HCT116 (cell line): Measurements from ENCODE around the gene FRMD4A. TPM values are rescaled to one million over a fixed set of nuclear protein-coding genes. Genes with fewer than 3 reads are reported as not detected.

Experiments used
- ATAC-seq: fragments of 200-7000 bp; cut with Tn5 transposase; 2 replicates; pipeline ENCODE4 v1.9.1; 2020; ENCODE audit warnings: mild to moderate bottlenecking, moderate library complexity
- BruUV-seq: library from RNA; stranded (reverse); fragments of 400-500 nt; replicated peaks from 2 replicates; lab custom pipeline; 2021; lab: Mats Ljungman, UMichigan
- CTCF ChIA-PET: fragments of 300-600 bp; sonication (Branson Sonifier 250); formaldehyde crosslinking; loops from one replicate; lab custom pipeline; 2021; ENCODE audit warnings: antibody characterized with exemption; lab: Charles Lee
- POLR2A ChIA-PET: fragments of 300-600, 350-600 bp; sonication (Branson Sonifier 250); formaldehyde crosslinking; loops from one replicate; lab custom pipeline; 2021; ENCODE audit warnings: antibody characterized with exemption; lab: Charles Lee
- RAD21 ChIA-PET, 2 experiments: fragments of 300-600 bp; sonication (Branson Sonifier 250); formaldehyde crosslinking; loops; one replicate each; lab custom pipeline; 2023; ENCODE audit warnings: low total read pairs in 2 of 2; ENCODE audit not compliant: uncharacterized antibody in 2 of 2, unreplicated experiment in 2 of 2, low non-redundant PET in 1 of 2; lab: Charles Lee
- DNase-seq: peaks from one replicate; pipeline ENCODE4 v3.0.0-alpha.2; 2010; ENCODE audit warnings: low read depth, low spot score
- H2AFZ ChIP-seq: fragments of 200-600 bp; shearing (Covaris generic), sonication (generic); 2 replicates; pipeline ENCODE4 v1.6.1; 2017; ENCODE audit warnings: low read depth, mixed run types, mixed read lengths, antibody characterized with exemption, low read length; ENCODE audit not compliant: poor library complexity, severe bottlenecking
- H3K27ac ChIP-seq: 2 replicates; pipeline ENCODE4 v1.5.1; 2012; ENCODE audit warnings: low read depth, low read length
- H3K27me3 ChIP-seq: fragments of 200-600 bp; sonication (generic); 2 replicates; pipeline ENCODE4 v1.6.1; 2016; ENCODE audit warnings: mixed run types, low read length, mixed read lengths; ENCODE audit not compliant: insufficient read depth
- H3K36me3 ChIP-seq, 2 experiments: fragments of 200-500 bp in 1 of 2; fragments of 200-600 bp in 1 of 2; sonication (Bioruptor generic) in 1 of 2; sonication (generic) in 1 of 2; 2 replicates each; pipeline versions ENCODE4 v1.5.1 to v1.6.1; 2014 to 2016; ENCODE audit warnings: low read length in 2 of 2, inconsistent platforms in 1 of 2, mixed read lengths in 1 of 2, mixed run types in 1 of 2; ENCODE audit not compliant: insufficient read depth in 2 of 2, control insufficient read depth in 1 of 2
- H3K4me1 ChIP-seq, 2 experiments: fragments of 200-600 bp in 1 of 2; sonication (generic) in 1 of 2; 2 replicates each; pipeline versions ENCODE4 v1.5.1 to v1.6.1; 2012 to 2017; ENCODE audit warnings: low read length in 2 of 2, inconsistent platforms in 1 of 2, mild to moderate bottlenecking in 1 of 2, mixed read lengths in 1 of 2, mixed run types in 1 of 2, moderate library complexity in 1 of 2; ENCODE audit not compliant: insufficient read depth in 2 of 2, control insufficient read depth in 1 of 2
- H3K4me2 ChIP-seq: fragments of 200-600 bp; sonication (generic); 2 replicates; pipeline ENCODE4 v1.6.1; 2017; ENCODE audit warnings: mixed run types, low read length, mixed read lengths
- H3K4me3 ChIP-seq, 2 experiments: fragments of 200-600 bp in 1 of 2; sonication (generic) in 1 of 2; replicated peaks in 1 of 2; 2 replicates each; pipeline ENCODE4 v1.5.1; 2011 to 2016; ENCODE audit warnings: low read length in 2 of 2, control low read depth in 1 of 2, low read depth in 1 of 2, mild to moderate bottlenecking in 1 of 2, mixed read lengths in 1 of 2, mixed run types in 1 of 2
- H3K79me2 ChIP-seq: fragments of 200-600 bp; sonication (generic); 2 replicates; pipeline ENCODE4 v1.6.1; 2017; ENCODE audit warnings: mild to moderate bottlenecking, mixed run types, low read length, moderate library complexity, mixed read lengths; ENCODE audit not compliant: insufficient read depth
- H3K9ac ChIP-seq: fragments of 200-600 bp; sonication (generic); 2 replicates; pipeline ENCODE4 v1.6.1; 2016; ENCODE audit warnings: low read length, mixed read lengths
- H3K9me2 ChIP-seq: fragments of 200-600 bp; sonication (generic), shearing (Covaris generic); 2 replicates; pipeline ENCODE4 v1.6.1; 2017; ENCODE audit warnings: mixed run types, mild to moderate bottlenecking, moderate library complexity; ENCODE audit not compliant: insufficient read depth
- H3K9me3 ChIP-seq, 2 experiments: fragments of 200-500 bp in 1 of 2; fragments of 200-600 bp in 1 of 2; sonication (Bioruptor generic) in 1 of 2; sonication (generic) in 1 of 2; 2 replicates each; pipeline ENCODE4 v1.6.1; 2014 to 2017; ENCODE audit warnings: low read length in 2 of 2, mixed read lengths in 2 of 2, inconsistent platforms in 1 of 2, low read depth in 1 of 2, mild to moderate bottlenecking in 1 of 2, mixed run types in 1 of 2, moderate library complexity in 1 of 2; ENCODE audit not compliant: control insufficient read depth in 1 of 2, insufficient read depth in 1 of 2
- H4K20me1 ChIP-seq: fragments of 200-600 bp; sonication (generic), shearing (Covaris generic); 2 replicates; pipeline ENCODE4 v1.6.1; 2017; ENCODE audit warnings: mixed run types, mild to moderate bottlenecking, moderate library complexity; ENCODE audit not compliant: insufficient read depth
- ATF3 ChIP-seq: IDR thresholded peaks from 2 replicates; pipeline ENCODE4 v1.6.1; 2012
- CBX3 ChIP-seq: IDR thresholded peaks from 2 replicates; pipeline ENCODE4 v1.6.1; 2012; ENCODE audit warnings: low read depth
- CEBPB ChIP-seq: IDR thresholded peaks from 2 replicates; pipeline ENCODE4 v1.6.1; 2012; ENCODE audit warnings: low read depth
- EGR1 ChIP-seq: IDR thresholded peaks from 2 replicates; pipeline ENCODE4 v1.6.1; 2012; ENCODE audit warnings: low read depth
- ELF1 ChIP-seq: IDR thresholded peaks from 2 replicates; pipeline ENCODE4 v1.6.1; 2012; ENCODE audit warnings: low read depth, borderline replicate concordance
- EZH2 ChIP-seq: fragments of 200-600 bp; sonication (generic); IDR thresholded peaks from 2 replicates; pipeline ENCODE4 v1.6.1; 2017; ENCODE audit warnings: antibody characterized with exemption, mixed run types
- EZH2phosphoT487 ChIP-seq: fragments of 200-600 bp; IDR thresholded peaks from 2 replicates; pipeline ENCODE4 v1.6.1; 2018; ENCODE audit warnings: antibody characterized with exemption, borderline replicate concordance
- FOSL1 ChIP-seq: IDR thresholded peaks from 2 replicates; pipeline ENCODE4 v1.6.1; 2012; ENCODE audit warnings: low read depth
- JUND ChIP-seq: IDR thresholded peaks from 2 replicates; pipeline ENCODE4 v1.6.1; 2012
- MAX ChIP-seq: IDR thresholded peaks from 2 replicates; pipeline ENCODE4 v1.6.1; 2012
- POLR2A ChIP-seq: IDR thresholded peaks from 2 replicates; pipeline ENCODE4 v1.7.0; 2011; ENCODE audit warnings: borderline replicate concordance; ENCODE audit not compliant: insufficient read depth, insufficient read length; ENCODE audit errors: extremely low read depth
- RAD21 ChIP-seq: IDR thresholded peaks from 2 replicates; pipeline ENCODE4 v1.6.1; 2012; ENCODE audit warnings: low read depth, mild to moderate bottlenecking
- SIN3A ChIP-seq: IDR thresholded peaks from 2 replicates; pipeline ENCODE4 v1.6.1; 2012; ENCODE audit warnings: low read depth
- SP1 ChIP-seq: IDR thresholded peaks from 2 replicates; pipeline ENCODE4 v1.6.1; 2012; ENCODE audit warnings: low read depth
- TCF7L2 ChIP-seq: IDR thresholded peaks from 2 replicates; pipeline ENCODE4 v1.7.0; 2011; ENCODE audit warnings: borderline replicate concordance, inconsistent platforms; ENCODE audit not compliant: insufficient read depth, insufficient read length; ENCODE audit errors: extremely low read depth
- YY1 ChIP-seq: IDR thresholded peaks from 2 replicates; pipeline ENCODE4 v1.6.1; 2011; ENCODE audit warnings: low read length, low read depth, moderate library complexity, mild to moderate bottlenecking; ENCODE audit not compliant: insufficient replicate concordance; ENCODE audit errors: extremely low read depth
- ZFX ChIP-seq: fragments of 450-650 bp; IDR thresholded peaks from 2 replicates; pipeline ENCODE4 v1.6.1; 2017
- intact Hi-C: fragments of 100-400 bp; cut with micrococcal nuclease; formaldehyde crosslinking; loops from 2 replicates; pipeline ENCODE4 v1.10.0; 2022
- total RNA-seq: library from RNA; stranded (reverse); gene quantifications from one replicate; pipeline ENCODE4 v1.2.1, GENCODE V29; 2021; ENCODE audit not compliant: unreplicated experiment
- TF ChIP-seq, protein P1 (sequence below), 3 experiments: fragments of 200-600 bp in 1 of 3; sonication (generic) in 1 of 3; IDR thresholded peaks in 2 of 3; conservative IDR thresholded peaks in 1 of 3; 2 replicates each; pipeline ENCODE4 v1.5.1; 2012 to 2017; ENCODE audit warnings: low read depth in 2 of 3, low read length in 2 of 3, antibody characterized with exemption in 1 of 3, borderline replicate concordance in 1 of 3, control low read depth in 1 of 3, mild to moderate bottlenecking in 1 of 3, mixed read lengths in 1 of 3, mixed run types in 1 of 3, moderate library complexity in 1 of 3; ENCODE audit not compliant: insufficient read depth in 1 of 3
- TF ChIP-seq, protein P2 (sequence below): IDR thresholded peaks from 2 replicates; pipeline ENCODE4 v1.6.1; 2011; ENCODE audit warnings: mild to moderate bottlenecking, low read length, moderate library complexity; ENCODE audit not compliant: insufficient replicate concordance; ENCODE audit errors: extremely low read depth

Gene FRMD4A
- total RNA-seq, 1 experiment from 2014 or later: 0.20 TPM

GRCh38 chr10:13715100-13715499 is 615.6 kb downstream of the FRMD4A start:
- Histone ChIP-seq H3K4me2 (no peak overlapping the region), H3K9me3 (no peaks in the 10 kb centered on the region), H3K27me3 (no peaks in the 10 kb centered on the region), H3K27ac (no peak overlapping the region), H3K4me3 (no peak overlapping the region), H3K9me2 (no peaks in the 10 kb centered on the region), H2AFZ (no peak overlapping the region), H3K9ac (no peak overlapping the region), H3K79me2 (no peaks in the 10 kb centered on the region), H3K4me1 (peaks cover 12 to 16% of the 10 kb centered on the region in 2 experiments), H4K20me1 (no peaks in the 10 kb centered on the region), H3K36me3 (no peaks in the 10 kb centered on the region)
- RAD21 ChIA-PET: no interaction called here
- TF ChIP-seq ELF1 (no peak), SIN3A (no peak), ZFX (no peak), EZH2phosphoT487 (no peak), EGR1 (no peak), CBX3 (no peak), ATF3 (no peak), POLR2A (no peak), YY1 (no peak), MAX (no peak), CEBPB (no peak), FOSL1 (no peak), JUND (no peak), TCF7L2 (no peak), SP1 (no peak), RAD21 (no peak), EZH2 (no peak)
- TF ChIP-seq, protein P1, sequence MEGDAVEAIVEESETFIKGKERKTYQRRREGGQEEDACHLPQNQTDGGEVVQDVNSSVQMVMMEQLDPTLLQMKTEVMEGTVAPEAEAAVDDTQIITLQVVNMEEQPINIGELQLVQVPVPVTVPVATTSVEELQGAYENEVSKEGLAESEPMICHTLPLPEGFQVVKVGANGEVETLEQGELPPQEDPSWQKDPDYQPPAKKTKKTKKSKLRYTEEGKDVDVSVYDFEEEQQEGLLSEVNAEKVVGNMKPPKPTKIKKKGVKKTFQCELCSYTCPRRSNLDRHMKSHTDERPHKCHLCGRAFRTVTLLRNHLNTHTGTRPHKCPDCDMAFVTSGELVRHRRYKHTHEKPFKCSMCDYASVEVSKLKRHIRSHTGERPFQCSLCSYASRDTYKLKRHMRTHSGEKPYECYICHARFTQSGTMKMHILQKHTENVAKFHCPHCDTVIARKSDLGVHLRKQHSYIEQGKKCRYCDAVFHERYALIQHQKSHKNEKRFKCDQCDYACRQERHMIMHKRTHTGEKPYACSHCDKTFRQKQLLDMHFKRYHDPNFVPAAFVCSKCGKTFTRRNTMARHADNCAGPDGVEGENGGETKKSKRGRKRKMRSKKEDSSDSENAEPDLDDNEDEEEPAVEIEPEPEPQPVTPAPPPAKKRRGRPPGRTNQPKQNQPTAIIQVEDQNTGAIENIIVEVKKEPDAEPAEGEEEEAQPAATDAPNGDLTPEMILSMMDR (IDR thresholded peaks at IDR 0.05 in 2 of 3, conservative IDR thresholded peaks at IDR 0.05 in 1 of 3; ENCODE audit: borderline replicate concordance in 1 of 3, insufficient read depth in 1 of 3, low read depth in 2 of 3, low read length in 2 of 3): no peak
- TF ChIP-seq, protein P2, sequence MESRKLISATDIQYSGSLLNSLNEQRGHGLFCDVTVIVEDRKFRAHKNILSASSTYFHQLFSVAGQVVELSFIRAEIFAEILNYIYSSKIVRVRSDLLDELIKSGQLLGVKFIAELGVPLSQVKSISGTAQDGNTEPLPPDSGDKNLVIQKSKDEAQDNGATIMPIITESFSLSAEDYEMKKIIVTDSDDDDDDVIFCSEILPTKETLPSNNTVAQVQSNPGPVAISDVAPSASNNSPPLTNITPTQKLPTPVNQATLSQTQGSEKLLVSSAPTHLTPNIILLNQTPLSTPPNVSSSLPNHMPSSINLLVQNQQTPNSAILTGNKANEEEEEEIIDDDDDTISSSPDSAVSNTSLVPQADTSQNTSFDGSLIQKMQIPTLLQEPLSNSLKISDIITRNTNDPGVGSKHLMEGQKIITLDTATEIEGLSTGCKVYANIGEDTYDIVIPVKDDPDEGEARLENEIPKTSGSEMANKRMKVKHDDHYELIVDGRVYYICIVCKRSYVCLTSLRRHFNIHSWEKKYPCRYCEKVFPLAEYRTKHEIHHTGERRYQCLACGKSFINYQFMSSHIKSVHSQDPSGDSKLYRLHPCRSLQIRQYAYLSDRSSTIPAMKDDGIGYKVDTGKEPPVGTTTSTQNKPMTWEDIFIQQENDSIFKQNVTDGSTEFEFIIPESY: no peak
- intact Hi-C loops: no loop called here
- BruUV-seq: no TSS peak
- CTCF ChIA-PET: no interaction called here
- no peak for DNase-seq
- POLR2A ChIA-PET: no interaction called here
- no peak for ATAC-seq
